Liver (tissue), 9 donors: ENCODE results near the gene KNDC1. TPM values are rescaled to one million over a fixed set of nuclear protein-coding genes. Genes with fewer than 3 reads are reported as not detected.

ENCODE experiments used
- DNase-seq: peaks from one replicate; pipeline ENCODE4 v3.0.0-alpha.2; 2017; ENCODE audit warnings: low spot score
- H3K27ac ChIP-seq, 2 donors: one replicate each; pipeline ENCODE4 v1.7.0; 2013; ENCODE audit warnings: inconsistent platforms in 2 of 2, low read length in 2 of 2, control low read depth in 1 of 2, low read depth in 1 of 2, mild to moderate bottlenecking in 1 of 2
- H3K27me3 ChIP-seq, 4 donors: one replicate each; pipeline versions ENCODE4 v1.6.1 to v1.7.0; 2013; ENCODE audit warnings: low read length in 3 of 4, inconsistent platforms in 1 of 4, mild to moderate bottlenecking in 1 of 4, moderate library complexity in 1 of 4; ENCODE audit not compliant: control insufficient read depth in 4 of 4, insufficient read depth in 4 of 4
- H3K36me3 ChIP-seq, 4 donors: one replicate each; pipeline versions ENCODE4 v1.6.1 to v1.7.0; 2013; ENCODE audit warnings: low read length in 3 of 4, mild to moderate bottlenecking in 3 of 4, low read depth in 1 of 4, moderate library complexity in 1 of 4; ENCODE audit not compliant: control insufficient read depth in 4 of 4, insufficient read depth in 3 of 4
- H3K4me1 ChIP-seq, 4 donors: one replicate each; pipeline versions ENCODE4 v1.6.1 to v1.7.0; 2013; ENCODE audit warnings: low read length in 3 of 4, mild to moderate bottlenecking in 3 of 4, moderate library complexity in 1 of 4; ENCODE audit not compliant: control insufficient read depth in 4 of 4, insufficient read depth in 4 of 4
- H3K4me3 ChIP-seq, 3 donors: one replicate each; pipeline versions ENCODE4 v1.6.1 to v1.7.0; 2013; ENCODE audit warnings: low read length in 3 of 3, control low read depth in 1 of 3, low read depth in 1 of 3, mild to moderate bottlenecking in 1 of 3
- H3K9ac ChIP-seq, 2 donors: one replicate each; pipeline ENCODE4 v1.7.0; 2013; ENCODE audit warnings: low read length in 2 of 2, mild to moderate bottlenecking in 2 of 2, moderate library complexity in 2 of 2, control low read depth in 1 of 2, low read depth in 1 of 2
- H3K9me3 ChIP-seq, 4 donors: one replicate each; pipeline versions ENCODE4 v1.6.1 to v1.7.0; 2013; ENCODE audit warnings: low read length in 3 of 4; ENCODE audit not compliant: control insufficient read depth in 4 of 4
- CTCF ChIP-seq: fragments of 150-350 bp; IDR thresholded peaks from 2 replicates; pipeline ENCODE4 v1.5.1; 2017; ENCODE audit warnings: improper control_type of control experiment, low read depth, low read length; ENCODE audit not compliant: missing input control
- EGR1 ChIP-seq, 2 donors: IDR thresholded peaks; 2 replicates each; pipeline ENCODE4 v1.6.1; 2016 to 2018; ENCODE audit warnings: antibody characterized with exemption in 2 of 2, low read depth in 2 of 2
- FOXA1 ChIP-seq: IDR thresholded peaks from 2 replicates; pipeline ENCODE4 v1.6.1; 2016; ENCODE audit warnings: antibody characterized with exemption
- FOXA2 ChIP-seq: IDR thresholded peaks from 2 replicates; pipeline ENCODE4 v1.6.1; 2016; ENCODE audit warnings: antibody characterized with exemption
- GABPA ChIP-seq, 2 donors: IDR thresholded peaks in 1 of 2; conservative IDR thresholded peaks in 1 of 2; 2 replicates each; pipeline ENCODE4 v1.6.1; 2016; ENCODE audit warnings: antibody characterized with exemption in 2 of 2, mild to moderate bottlenecking in 1 of 2, moderate library complexity in 1 of 2
- HNF4A ChIP-seq, 2 donors: conservative IDR thresholded peaks; 2 replicates each; pipeline ENCODE4 v1.6.1; 2016; ENCODE audit warnings: antibody characterized with exemption in 2 of 2, mild to moderate bottlenecking in 2 of 2
- HNF4G ChIP-seq: IDR thresholded peaks from 2 replicates; pipeline ENCODE4 v1.6.1; 2016; ENCODE audit warnings: antibody characterized with exemption
- MAX ChIP-seq: IDR thresholded peaks from 2 replicates; pipeline ENCODE4 v1.6.1; 2016; ENCODE audit warnings: antibody characterized with exemption
- NR2F2 ChIP-seq: IDR thresholded peaks from 2 replicates; pipeline ENCODE4 v1.6.1; 2016; ENCODE audit warnings: antibody characterized with exemption
- RAD21 ChIP-seq, 2 donors: IDR thresholded peaks; 2 replicates each; pipeline ENCODE4 v1.6.1; 2016; ENCODE audit warnings: antibody characterized with exemption in 2 of 2, mild to moderate bottlenecking in 2 of 2
- SP1 ChIP-seq: IDR thresholded peaks from 2 replicates; pipeline ENCODE4 v1.6.1; 2018; ENCODE audit warnings: antibody characterized with exemption, mild to moderate bottlenecking
- TAF1 ChIP-seq: conservative IDR thresholded peaks from 2 replicates; pipeline ENCODE4 v1.6.1; 2016; ENCODE audit warnings: antibody characterized with exemption, mild to moderate bottlenecking
- YY1 ChIP-seq: IDR thresholded peaks from 2 replicates; pipeline ENCODE4 v1.6.1; 2016; ENCODE audit warnings: antibody characterized with exemption, mild to moderate bottlenecking
- ZBTB33 ChIP-seq: IDR thresholded peaks from 2 replicates; pipeline ENCODE4 v1.6.1; 2016; ENCODE audit warnings: antibody characterized with exemption
- WGBS: extraction: QIAGEN DNeasy Blood & Tissue Kit; methylation state at CpG from one replicate; pipeline ENCODE4 v1.1.7; 2013; 5-methylcytosine and 5-hydroxymethylcytosine counted together
- polyA plus RNA-seq, 2 donors: library from polyadenylated mRNA; stranded (reverse) in 1 of 2; unstranded in 1 of 2; fragments of 200-250 nt in 1 of 2; fragments of >200 nt in 1 of 2; fragmentation: Nextera tagmentation in 1 of 2; extraction: Ambion mirVana in 1 of 2; gene quantifications; one replicate each; pipeline versions ENCODE4 v1.2.1 to v1.2.3, GENCODE V29; 2013 to 2015
- total RNA-seq, 2 donors: library from RNA; depleted of rRNA; stranded (reverse); fragments of >200 nt; gene quantifications; one replicate each; pipeline ENCODE4 v1.2.3, GENCODE V29; 2014
- TF ChIP-seq, protein P1 (sequence below): IDR thresholded peaks from 2 replicates; pipeline ENCODE4 v1.6.1; 2016; ENCODE audit warnings: antibody characterized with exemption, mild to moderate bottlenecking
- donor health status: healthy.
- donor health status: healthy.
- donor health status: healthy.
- donor health status: healthy.
- donor health status: healthy.

KNDC1 gene
- total and polyA plus RNA-seq, 4 donors = 0.53 to 12.9 (median 4.3) TPM

DNA sequence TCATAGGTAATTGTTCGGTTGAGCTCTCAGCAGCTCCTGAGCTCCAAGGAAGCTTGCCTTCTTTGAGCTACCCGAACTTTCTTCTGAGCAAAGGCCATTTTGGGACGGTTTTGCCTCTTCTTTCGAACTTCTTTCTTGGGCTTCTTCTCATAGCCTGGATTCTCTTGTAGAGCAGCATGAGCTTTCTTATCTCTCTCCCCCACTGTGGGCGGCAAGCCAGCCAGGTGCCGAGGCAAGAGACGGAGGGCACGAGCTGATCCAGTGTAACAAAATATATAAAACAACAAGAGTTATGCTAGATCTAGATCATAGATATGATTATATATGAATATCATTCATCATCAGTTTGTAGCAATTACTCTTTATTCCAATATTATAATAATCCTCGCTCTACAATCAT is 16.5 kb upstream of the KNDC1 start:
- no peaks in the 10 kb centered on the region for H3K27me3 ChIP-seq
- WGBS = 48% methylated on average over 9 of the region's 9 CpGs
- H3K4me1 ChIP-seq = no peaks in the 10 kb centered on the region
- peaks cover 0 to 2% (median 0%) of the 10 kb centered on the region in 4 donors for H3K36me3 ChIP-seq
- DNase-seq = no peak
- no peak overlapping the region for H3K27ac ChIP-seq
- no peak overlapping the region for H3K9ac ChIP-seq
- H3K9me3 ChIP-seq = peaks cover 0 to 3% (median under 1%) of the 10 kb centered on the region in 4 donors
- H3K4me3 ChIP-seq = no peak overlapping the region
- TF ChIP-seq FOXA1 (no peak), TAF1 (no peak), NR2F2 (no peak)

DNA sequence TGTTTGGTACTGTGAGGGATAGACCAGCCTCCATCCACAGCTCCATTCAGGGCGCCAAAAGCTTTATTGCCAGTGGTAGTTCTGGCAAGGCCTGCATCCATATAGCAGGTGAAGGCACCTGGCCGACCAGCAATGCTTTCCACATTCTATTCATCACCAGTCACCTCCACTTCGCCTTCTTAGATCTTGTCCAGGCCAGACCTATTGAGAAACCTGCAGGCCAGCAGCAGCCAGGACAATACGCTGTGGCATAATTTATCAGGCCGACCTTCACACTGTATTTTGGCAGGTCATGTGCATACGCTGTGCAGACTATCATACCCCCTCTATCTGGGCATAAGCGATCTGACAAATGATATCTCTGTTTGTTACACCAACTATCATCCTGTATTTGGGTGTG is 15.2 kb upstream of the KNDC1 start:
- H3K9ac ChIP-seq = no peak overlapping the region
- no peaks in the 10 kb centered on the region for H3K4me1 ChIP-seq
- 87% methylated on average over 7 of the region's 7 CpGs for whole genome bisulfite sequencing
- peaks cover 0 to 2% (median 0%) of the 10 kb centered on the region in 4 donors for H3K36me3 ChIP-seq
- no peak overlapping the region for H3K27ac ChIP-seq
- peaks cover 0 to 1% (median 0%) of the 10 kb centered on the region in 4 donors for H3K27me3 ChIP-seq
- no peak for TF ChIP-seq HNF4A (conservative IDR thresholded peaks at IDR 0.05)
- TF ChIP-seq, protein P1, sequence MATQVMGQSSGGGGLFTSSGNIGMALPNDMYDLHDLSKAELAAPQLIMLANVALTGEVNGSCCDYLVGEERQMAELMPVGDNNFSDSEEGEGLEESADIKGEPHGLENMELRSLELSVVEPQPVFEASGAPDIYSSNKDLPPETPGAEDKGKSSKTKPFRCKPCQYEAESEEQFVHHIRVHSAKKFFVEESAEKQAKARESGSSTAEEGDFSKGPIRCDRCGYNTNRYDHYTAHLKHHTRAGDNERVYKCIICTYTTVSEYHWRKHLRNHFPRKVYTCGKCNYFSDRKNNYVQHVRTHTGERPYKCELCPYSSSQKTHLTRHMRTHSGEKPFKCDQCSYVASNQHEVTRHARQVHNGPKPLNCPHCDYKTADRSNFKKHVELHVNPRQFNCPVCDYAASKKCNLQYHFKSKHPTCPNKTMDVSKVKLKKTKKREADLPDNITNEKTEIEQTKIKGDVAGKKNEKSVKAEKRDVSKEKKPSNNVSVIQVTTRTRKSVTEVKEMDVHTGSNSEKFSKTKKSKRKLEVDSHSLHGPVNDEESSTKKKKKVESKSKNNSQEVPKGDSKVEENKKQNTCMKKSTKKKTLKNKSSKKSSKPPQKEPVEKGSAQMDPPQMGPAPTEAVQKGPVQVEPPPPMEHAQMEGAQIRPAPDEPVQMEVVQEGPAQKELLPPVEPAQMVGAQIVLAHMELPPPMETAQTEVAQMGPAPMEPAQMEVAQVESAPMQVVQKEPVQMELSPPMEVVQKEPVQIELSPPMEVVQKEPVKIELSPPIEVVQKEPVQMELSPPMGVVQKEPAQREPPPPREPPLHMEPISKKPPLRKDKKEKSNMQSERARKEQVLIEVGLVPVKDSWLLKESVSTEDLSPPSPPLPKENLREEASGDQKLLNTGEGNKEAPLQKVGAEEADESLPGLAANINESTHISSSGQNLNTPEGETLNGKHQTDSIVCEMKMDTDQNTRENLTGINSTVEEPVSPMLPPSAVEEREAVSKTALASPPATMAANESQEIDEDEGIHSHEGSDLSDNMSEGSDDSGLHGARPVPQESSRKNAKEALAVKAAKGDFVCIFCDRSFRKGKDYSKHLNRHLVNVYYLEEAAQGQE = no peak
- TF ChIP-seq FOXA2 = no peak
- no peak for TF ChIP-seq FOXA1
- no peak for TF ChIP-seq NR2F2
- no peak for TF ChIP-seq YY1
- no peak for TF ChIP-seq HNF4G
- no peak for TF ChIP-seq GABPA (IDR thresholded peaks at IDR 0.05 in 1 of 2, conservative IDR thresholded peaks at IDR 0.05 in 1 of 2)
- no peak for TF ChIP-seq CTCF
- TF ChIP-seq SP1 = no peak
- TF ChIP-seq ZBTB33 = no peak
- TF ChIP-seq EGR1 (IDR thresholded peaks at IDR 0.05; ENCODE audit: low read depth in 2 of 2) = no peak
- no peak for TF ChIP-seq MAX
- TF ChIP-seq RAD21 (IDR thresholded peaks at IDR 0.05) = no peak
- no peak for DNase-seq
- peaks cover 0 to 3% (median under 1%) of the 10 kb centered on the region in 4 donors for H3K9me3 ChIP-seq
- H3K4me3 ChIP-seq = no peak overlapping the region
